HUES64 (cell line): ENCODE results near the gene LTN1.
"Not testable (repeated sequence)": the region's sequence is repeated elsewhere in the genome, so short reads cannot be mapped to it uniquely, and the experiment has no call there.

Source experiments
- H3K27ac ChIP-seq: 2 replicates; pipeline ENCODE4 v1.7.0; 2013; ENCODE audit warnings: low read depth, low read length, inconsistent platforms
- H3K27me3 ChIP-seq: 2 replicates; pipeline ENCODE4 v1.6.1; 2013; ENCODE audit warnings: mild to moderate bottlenecking, low read length; ENCODE audit not compliant: insufficient read depth
- H3K36me3 ChIP-seq: 2 replicates; pipeline ENCODE4 v1.6.1; 2013; ENCODE audit warnings: mild to moderate bottlenecking, low read length; ENCODE audit not compliant: insufficient read depth
- H3K4me1 ChIP-seq: 2 replicates; pipeline ENCODE4 v1.6.1; 2013; ENCODE audit warnings: mild to moderate bottlenecking, low read length, moderate library complexity; ENCODE audit not compliant: insufficient read depth
- H3K4me3 ChIP-seq: 2 replicates; pipeline ENCODE4 v1.5.1; 2013; ENCODE audit warnings: mild to moderate bottlenecking, low read length, moderate library complexity
- H3K9ac ChIP-seq: 2 replicates; pipeline ENCODE4 v1.6.1; 2013; ENCODE audit warnings: mild to moderate bottlenecking, low read depth, low read length
- H3K9me3 ChIP-seq: 2 replicates; pipeline ENCODE4 v1.6.1; 2013; ENCODE audit warnings: low read depth, low read length; ENCODE audit not compliant: insufficient read depth
- WGBS: fragments of 150-250, 120-280 bp; methylation state at CpG from one replicate; pipeline ENCODE4 v1.1.7; 2013; ENCODE audit warnings: missing lambda C conversion rate; 5-methylcytosine and 5-hydroxymethylcytosine counted together

LTN1 gene

DNA sequence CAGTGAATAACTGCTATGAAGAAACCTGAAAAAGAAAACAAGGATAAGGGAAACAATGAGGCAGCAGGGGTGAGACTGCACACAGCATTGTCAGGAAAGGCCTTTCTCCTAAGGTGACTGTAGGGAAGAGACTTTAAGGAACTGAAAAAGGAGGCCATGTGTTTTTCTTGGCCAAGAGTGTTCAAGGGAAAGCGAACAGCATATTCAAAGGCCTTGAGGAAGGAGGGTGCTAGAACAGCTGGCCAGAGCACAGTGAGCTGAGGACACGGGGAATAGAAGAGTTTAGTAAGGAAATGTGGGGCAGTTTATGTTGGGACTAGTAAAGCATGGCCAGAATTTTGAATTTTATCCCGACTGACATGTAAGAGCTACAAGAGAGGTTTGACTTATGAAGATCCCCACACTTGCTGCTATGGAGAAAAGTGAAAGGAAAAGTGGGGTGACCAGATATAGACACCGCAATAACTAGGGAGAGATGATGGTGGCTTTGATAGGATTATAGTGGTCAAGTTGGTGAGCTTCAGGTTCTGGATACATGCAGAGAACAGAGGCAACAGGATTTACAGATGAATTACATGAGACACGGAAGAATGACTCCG is 25.1 kb upstream of the LTN1 start:
- 93% methylated on average over 6 of the region's 6 CpGs for WGBS
- Histone ChIP-seq H3K27me3 (no peaks in the 10 kb centered on the region), H3K36me3 (no peaks in the 10 kb centered on the region), H3K9ac (no peak overlapping the region), H3K9me3 (no peaks in the 10 kb centered on the region), H3K4me1 (no peaks in the 10 kb centered on the region), H3K27ac (no peak overlapping the region), H3K4me3 (peak overlapping the region; percentile 96; the same call in 1 of the 2 replicates)

DNA sequence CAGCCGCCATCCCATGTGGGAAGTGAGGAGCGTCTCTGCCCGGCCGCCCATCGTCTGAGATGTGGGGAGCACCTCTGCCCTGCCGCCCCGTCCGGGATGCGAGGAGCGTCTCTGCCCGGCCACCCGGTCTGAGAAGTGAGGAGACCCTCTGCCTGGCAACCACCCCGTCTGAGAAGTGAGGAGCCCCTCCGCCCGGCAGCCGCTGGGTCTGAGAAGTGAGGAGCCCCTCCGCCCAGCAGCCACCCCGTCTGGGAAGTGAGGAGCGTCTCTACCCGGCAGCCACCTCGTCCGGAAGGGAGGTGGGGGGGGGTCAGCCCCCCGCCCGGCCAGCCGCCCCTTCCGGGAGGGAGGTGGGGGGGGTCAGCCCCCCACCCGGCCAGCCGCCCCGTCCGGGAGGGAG is 18.6 kb upstream of the LTN1 start:
- not testable (repeated sequence) for H3K27me3 ChIP-seq, H3K9ac ChIP-seq, H3K27ac ChIP-seq, H3K9me3 ChIP-seq, H3K4me1 ChIP-seq, H3K4me3 ChIP-seq, H3K36me3 ChIP-seq
- WGBS, result 88% methylated on average over 22 of the region's 30 CpGs

DNA sequence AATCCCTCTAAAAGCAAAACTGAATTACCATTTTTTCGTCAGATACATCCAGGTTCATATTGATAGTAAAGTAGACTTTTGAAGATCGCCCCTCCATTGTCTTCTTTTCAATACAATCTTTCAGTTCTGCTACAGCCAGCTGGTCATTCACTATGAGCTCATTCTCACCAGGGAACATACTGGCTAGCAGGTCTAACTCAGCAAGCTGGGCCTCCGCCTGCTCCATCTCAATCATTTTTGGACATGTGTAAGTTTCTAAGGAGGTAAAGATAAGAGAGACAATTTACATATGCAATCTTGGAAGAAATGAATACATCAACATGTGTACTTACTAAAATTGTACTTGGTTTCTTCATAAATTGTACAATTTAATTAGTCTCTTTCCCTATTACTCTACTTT is 15.7 kb upstream of the LTN1 start:
- no peak overlapping the region for H3K4me3 ChIP-seq
- no peaks in the 10 kb centered on the region for H3K27me3 ChIP-seq
- 94% methylated on average over 3 of the region's 3 CpGs for WGBS
- H3K9ac ChIP-seq, result no peak overlapping the region
- H3K9me3 ChIP-seq, result no peaks in the 10 kb centered on the region
- H3K4me1 ChIP-seq, result no peaks in the 10 kb centered on the region
- no peaks in the 10 kb centered on the region; the same call in 1 of the 2 replicates for H3K36me3 ChIP-seq
- no peak overlapping the region for H3K27ac ChIP-seq

DNA sequence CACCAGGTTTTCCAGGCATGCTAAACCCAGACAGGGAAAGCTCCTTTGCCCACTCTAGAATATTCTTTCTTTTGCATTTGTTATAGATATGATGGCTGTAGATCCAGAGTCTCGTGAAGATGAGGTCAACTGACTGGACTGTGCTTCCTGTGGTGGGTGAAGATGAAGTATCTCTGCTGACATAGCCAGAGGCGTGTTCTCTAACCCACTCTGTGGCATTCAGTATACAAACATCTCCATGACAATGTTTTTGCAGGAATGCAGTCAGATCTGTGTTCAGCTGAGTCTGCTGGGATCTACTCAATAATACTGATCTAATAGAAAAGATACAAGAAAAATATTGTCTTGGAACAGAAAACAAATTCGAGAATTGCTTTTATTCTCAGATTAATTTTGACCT is 15.1 kb upstream of the LTN1 start:
- WGBS, result 83% methylated on average over 3 of the region's 3 CpGs
- H3K9ac ChIP-seq, result no peak overlapping the region

DNA sequence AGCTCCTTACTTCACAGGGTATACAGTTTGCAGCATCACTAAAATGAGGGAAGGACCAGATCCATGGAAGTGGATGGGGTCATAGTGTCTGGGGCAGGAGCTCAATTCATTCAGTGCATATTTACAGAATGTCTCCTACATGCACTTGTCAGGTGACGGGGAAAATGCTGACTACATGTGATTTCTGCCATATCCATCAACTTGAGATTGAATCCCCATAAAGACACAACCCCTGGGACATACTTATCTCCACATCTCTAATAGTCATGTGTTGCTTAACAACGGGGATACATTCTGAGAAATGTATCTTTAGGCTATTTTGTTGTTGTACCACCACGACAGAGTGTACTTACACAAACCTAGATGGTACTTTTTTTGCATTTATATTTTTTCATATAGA is 14.5 kb upstream of the LTN1 start:
- Histone ChIP-seq H3K4me1 (no peaks in the 10 kb centered on the region), H3K27me3 (no peaks in the 10 kb centered on the region), H3K9me3 (no peaks in the 10 kb centered on the region), H3K9ac (no peak overlapping the region), H3K27ac (no peak overlapping the region), H3K4me3 (no peak overlapping the region), H3K36me3 (no peaks in the 10 kb centered on the region; the same call in 1 of the 2 replicates)
- WGBS, result 98% methylated on average over 2 of the region's 3 CpGs

More for the DNA sequence above, 15.1 kb upstream of the LTN1 start:
- no peak overlapping the region for H3K4me3 ChIP-seq
- H3K4me1 ChIP-seq, result no peaks in the 10 kb centered on the region
- no peak overlapping the region for H3K27ac ChIP-seq
- H3K27me3 ChIP-seq, result no peaks in the 10 kb centered on the region
- H3K9me3 ChIP-seq, result no peaks in the 10 kb centered on the region
- no peaks in the 10 kb centered on the region; the same call in 1 of the 2 replicates for H3K36me3 ChIP-seq

DNA sequence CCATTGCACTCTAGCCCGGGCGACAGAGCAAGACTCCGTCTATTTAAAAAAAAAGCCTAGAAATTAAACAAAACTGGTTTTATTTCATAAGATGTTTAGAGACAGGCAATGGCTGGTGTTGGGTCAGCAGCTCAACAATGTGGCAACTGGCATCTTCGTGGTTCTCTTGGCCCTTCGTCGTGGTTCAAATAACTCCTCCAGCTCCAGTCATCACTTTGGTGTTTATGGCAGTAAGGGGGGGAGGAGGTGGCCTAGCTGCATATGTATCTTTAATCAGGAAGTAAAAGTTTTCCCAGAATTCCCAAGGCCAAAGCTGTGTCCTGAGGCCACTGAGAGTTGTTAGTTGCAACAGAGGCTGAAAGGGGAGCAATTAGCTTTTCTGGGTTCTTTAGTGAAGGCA is 13.0 kb upstream of the LTN1 start:
- H3K4me1 ChIP-seq, result no peaks in the 10 kb centered on the region
- 92% methylated on average over 6 of the region's 6 CpGs for WGBS
- H3K9me3 ChIP-seq, result no peaks in the 10 kb centered on the region

DNA sequence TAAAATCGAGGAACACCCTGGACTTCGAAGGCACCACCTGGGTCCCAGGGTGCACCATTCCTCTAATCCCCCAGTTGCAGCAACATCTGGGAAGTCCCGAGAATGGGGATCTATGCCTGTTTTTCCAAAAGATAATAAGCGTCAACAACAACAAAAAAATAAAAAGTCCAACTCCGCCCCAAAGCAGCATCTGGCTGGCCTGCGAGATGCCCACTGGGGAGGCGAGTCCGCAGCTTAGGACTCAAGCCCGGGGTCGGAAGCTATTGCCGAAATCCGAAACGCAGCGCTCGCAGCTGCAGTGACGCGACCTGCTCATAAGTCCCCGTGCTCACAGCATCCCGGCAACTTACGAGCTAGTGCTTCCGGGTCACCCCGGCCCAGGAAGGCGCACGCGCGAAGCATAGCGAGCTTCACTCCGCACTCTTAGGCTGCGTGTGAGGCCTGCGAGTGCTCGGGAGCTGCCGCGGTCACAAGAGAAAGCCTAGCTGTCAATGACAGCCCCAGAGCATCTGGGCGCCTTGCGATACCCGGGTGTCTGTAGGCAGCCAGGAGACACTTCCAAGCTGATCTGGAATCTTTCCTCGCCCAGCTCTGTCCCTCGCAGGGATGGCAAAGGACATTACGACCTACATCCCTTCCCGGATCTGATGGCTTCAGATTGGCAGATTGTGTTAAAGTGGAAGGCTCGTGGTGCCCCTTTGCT is 9.9 kb upstream of the LTN1 start:
- Histone ChIP-seq H3K9me3 (no peaks in the 10 kb centered on the region), H3K27ac (peak overlapping the region; percentile 79), H3K27me3 (no peaks in the 10 kb centered on the region), H3K4me1 (no peaks in the 10 kb centered on the region), H3K9ac (peak overlapping the region; percentile 85), H3K36me3 (no peaks in the 10 kb centered on the region), H3K4me3 (peak overlapping the region; percentile 82)
- 3% methylated on average over 41 of the region's 41 CpGs for WGBS

More for the DNA sequence above, 13.0 kb upstream of the LTN1 start:
- Histone ChIP-seq H3K27ac (no peak overlapping the region), H3K9ac (no peak overlapping the region), H3K36me3 (no peaks in the 10 kb centered on the region; the same call in 1 of the 2 replicates), H3K4me3 (no peak overlapping the region), H3K27me3 (no peaks in the 10 kb centered on the region)

DNA sequence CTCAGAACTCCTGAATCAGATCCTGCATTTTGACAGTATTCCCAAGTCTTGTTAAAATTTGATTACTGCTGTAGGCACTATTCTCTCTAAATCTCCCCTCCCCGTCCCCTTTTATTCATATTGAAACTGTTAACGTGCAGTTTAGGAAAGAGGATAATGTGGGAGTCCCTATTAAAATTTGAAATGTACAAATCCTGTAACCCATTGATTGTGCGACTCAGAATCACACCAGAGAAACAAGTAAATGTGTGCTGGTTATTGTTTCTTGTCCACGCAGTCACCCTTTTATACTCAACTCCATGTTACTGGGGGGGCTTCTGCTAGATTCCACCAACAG is 584 bp upstream of the LTN1 start:
- H3K4me1 ChIP-seq, result peaks cover 5% of the 10 kb centered on the region; the same call in 1 of the 2 replicates
- WGBS, result 83% methylated on average over 3 of the region's 4 CpGs
- peak overlapping the region; percentile 73 for H3K9ac ChIP-seq
- peak overlapping the region; percentile 87 for H3K27ac ChIP-seq
- no peaks in the 10 kb centered on the region for H3K9me3 ChIP-seq
- no peaks in the 10 kb centered on the region for H3K36me3 ChIP-seq
- peak overlapping the region; percentile 94 for H3K4me3 ChIP-seq
- no peaks in the 10 kb centered on the region for H3K27me3 ChIP-seq

DNA sequence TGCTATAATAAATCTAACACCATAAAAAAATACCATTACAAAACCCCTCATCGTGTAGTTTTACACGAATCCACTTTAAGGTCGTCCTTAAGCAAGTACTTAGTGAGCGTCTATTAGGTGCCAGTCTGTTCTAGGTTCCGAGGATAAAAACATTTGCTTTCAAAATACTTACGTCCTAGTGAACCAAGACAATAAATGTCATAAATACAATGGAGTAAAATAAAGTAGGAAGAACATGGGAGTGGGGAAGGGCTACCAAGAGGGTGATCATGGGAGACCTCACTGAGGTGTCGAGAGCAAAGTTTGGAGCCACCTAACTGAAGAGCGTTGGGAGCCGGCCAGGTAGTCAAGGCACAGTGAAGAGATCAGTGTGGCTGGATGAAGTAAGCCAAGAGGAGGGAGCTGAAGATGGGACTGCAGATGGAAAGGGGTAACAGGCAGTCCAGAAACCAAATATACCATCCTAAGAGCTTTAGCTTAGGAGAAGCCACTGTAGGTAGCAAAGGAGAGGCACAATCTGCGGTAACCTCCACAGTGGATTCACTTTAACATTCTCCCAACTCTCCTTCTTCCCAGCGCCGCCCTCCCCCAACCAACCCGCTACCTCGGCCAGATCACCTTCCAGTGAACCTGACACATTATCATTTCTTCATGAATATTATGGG is 684 bp downstream of the LTN1 start:
- no peaks in the 10 kb centered on the region for H3K27me3 ChIP-seq
- H3K27ac ChIP-seq, result peak overlapping the region; percentile 62; the same call in 1 of the 2 replicates
- no peaks in the 10 kb centered on the region for H3K9me3 ChIP-seq
- no peaks in the 10 kb centered on the region for H3K36me3 ChIP-seq
- peak overlapping the region; percentile 78 for H3K9ac ChIP-seq
- WGBS, result 20% methylated on average over 10 of the region's 14 CpGs
- H3K4me1 ChIP-seq, result peaks cover 5% of the 10 kb centered on the region; the same call in 1 of the 2 replicates
- peak overlapping the region; percentile 94 for H3K4me3 ChIP-seq

DNA sequence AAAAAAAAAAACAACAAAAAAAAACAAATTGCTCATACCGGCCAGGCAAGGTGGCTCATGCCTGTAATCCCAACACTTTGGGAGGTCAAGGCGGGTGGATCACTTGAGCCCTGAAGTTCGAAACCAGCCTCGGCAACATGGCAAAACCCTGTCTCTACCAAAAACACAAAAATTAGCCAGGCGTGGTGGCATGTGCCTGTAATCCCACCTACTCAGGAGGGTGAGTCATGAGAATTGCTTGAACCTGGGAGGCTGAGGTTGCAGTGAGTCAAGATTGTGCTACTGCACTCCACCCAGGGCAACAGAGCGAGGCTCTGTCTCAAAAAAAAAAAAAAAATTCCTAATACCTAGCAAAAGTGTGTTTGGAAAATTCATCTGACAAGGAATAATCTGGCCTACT is 4.5 kb downstream of the LTN1 start:
- not testable (repeated sequence) for H3K27ac ChIP-seq, H3K27me3 ChIP-seq, H3K9ac ChIP-seq, H3K4me3 ChIP-seq, H3K9me3 ChIP-seq, H3K4me1 ChIP-seq
- H3K36me3 ChIP-seq, result peaks cover 34% of the 10 kb centered on the region
- 93% methylated on average over 5 of the region's 6 CpGs for WGBS

DNA sequence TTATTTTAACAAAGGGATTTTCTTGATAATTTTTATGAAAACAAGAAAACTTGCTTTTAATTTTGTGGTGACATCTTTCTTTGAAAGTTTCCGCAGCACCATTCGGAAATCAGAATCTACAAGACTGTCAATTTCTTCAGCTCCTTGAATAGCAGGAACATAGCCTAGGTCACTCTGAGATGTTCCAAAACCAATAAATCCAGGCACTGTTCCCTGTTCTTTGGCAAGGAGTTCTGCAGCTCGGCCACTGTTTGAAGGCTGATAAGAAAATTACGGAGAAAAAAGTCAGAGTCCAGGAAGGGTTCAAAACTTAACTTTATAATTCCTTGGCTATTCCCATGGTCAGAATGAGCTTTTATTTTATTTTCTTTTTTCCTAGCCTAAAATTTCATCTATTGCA is 6.0 kb downstream of the LTN1 start:
- Histone ChIP-seq H3K27ac (no peak overlapping the region), H3K4me3 (no peak overlapping the region), H3K27me3 (no peaks in the 10 kb centered on the region), H3K4me1 (no peaks in the 10 kb centered on the region; the same call in 1 of the 2 replicates), H3K9ac (no peak overlapping the region), H3K36me3 (peaks cover 49% of the 10 kb centered on the region), H3K9me3 (no peaks in the 10 kb centered on the region)
- WGBS, result 94% methylated on average over 4 of the region's 4 CpGs
